NCI-H1930 (cell line): Measurements from ENCODE around the gene HNRNPUL1.

Experiments used
- DNase-seq, 2 experiments: peaks; one replicate each; lab custom pipeline; 2025; lab: John Stamatoyannopoulos, UW

Gene HNRNPUL1

DNA sequence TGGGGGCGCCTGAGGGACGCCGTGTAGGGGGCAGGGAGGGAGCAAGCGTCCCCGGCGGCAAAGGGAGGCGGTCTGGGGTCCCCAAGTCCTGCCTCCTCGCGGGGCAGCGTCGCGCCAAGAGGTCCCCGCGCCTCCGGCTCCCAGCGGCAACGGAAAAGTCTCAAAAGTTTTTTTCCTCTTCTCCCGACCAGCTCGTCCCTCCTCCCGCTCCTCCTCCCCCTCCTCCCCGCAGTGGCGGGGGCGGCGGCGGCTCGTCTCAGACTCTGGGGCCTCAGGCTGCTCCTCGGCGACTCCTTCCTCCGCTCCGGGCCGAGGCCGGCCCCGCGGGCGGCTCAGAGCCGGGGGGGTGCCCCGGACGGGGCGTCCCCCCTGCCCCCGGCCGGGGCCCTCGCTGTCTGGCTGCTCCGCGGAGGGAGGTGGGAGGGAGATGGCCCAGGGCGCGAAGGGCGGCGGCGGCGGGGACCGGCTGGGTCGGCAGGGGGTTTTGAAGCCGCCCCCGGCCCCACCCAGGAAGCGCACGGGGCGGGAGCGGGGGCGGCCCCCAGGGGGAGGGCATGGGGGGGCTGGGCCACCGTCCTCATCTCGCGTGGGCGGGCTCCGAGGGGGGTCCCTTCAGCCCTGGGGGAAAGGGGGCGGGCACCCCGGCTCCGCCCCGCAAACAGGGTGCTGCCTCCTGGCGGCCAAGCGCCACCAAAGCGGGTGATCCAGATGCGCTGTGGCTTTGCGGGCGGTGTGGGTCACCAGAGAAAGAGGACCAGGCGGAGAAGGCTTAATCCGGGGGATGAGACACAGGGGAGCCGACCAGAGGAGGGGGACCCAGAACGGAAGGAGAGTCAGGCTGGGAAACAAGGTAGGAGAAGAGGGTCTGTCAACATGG lies 89.5 kb downstream of the HNRNPUL1 start, which contains the start of gene TGFB1:
TSS of gene TGFB1 (minus strand) at position 457 of the 877 bp plus-strand sequence. CDS start 878 bp downstream, outside the sequence.
- peak; percentile 78 to 82 for DNase-seq

DNA sequence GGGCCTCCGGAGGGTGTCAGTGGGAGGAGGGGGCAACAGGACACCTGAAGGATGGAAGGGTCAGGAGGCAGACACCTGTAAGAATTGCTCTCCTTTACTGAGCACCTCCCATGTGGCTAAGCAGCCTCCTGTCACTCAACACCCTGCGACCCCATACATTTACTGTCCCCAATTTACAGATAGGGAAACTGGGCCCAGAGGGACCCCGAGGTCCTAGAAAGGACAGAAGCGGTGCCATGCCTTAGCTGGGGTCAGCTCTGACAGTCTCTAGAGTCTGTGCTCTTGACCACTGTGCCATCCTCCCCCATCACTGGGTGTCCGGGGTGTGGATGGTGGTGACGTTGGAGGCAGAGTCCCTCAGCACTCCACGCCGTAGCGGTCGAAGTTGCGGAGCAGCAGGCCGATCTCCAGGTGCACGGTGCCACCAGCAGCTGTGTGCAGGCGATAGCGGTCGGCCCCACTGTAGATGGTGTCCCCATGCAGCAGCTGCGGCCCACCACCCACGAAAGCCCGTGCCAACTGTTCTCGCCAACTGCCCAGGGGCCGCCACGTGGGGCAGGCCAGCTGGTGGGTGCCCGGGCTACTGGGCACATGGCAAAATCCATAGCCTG lies 90.3 kb downstream of the HNRNPUL1 start:
- no peak for DNase-seq

- no peak for DNase-seq
These were observed 90.9 kb downstream of the HNRNPUL1 start for GRCh38 chr19:41355035-41355434.

GRCh38 chr19:41355802-41356201 lies 91.6 kb downstream of the HNRNPUL1 start:
- DNase-seq = no peak

GRCh38 chr19:41356984-41357739 lies 93.0 kb downstream of the HNRNPUL1 start:
- no peak for DNase-seq
